GM12865 (cell line): ENCODE measurements around the gene PRKD2.

Source experiments
- DNase-seq: peaks from one replicate; pipeline ENCODE4 v3.0.0; 2010; ENCODE audit warnings: low read depth
- H3K4me3 ChIP-seq: 2 replicates; pipeline ENCODE4 v1.5.1; 2011; ENCODE audit warnings: mild to moderate bottlenecking, low read depth, low read length, control low read depth
- CTCF ChIP-seq: IDR thresholded peaks from 2 replicates; pipeline ENCODE4 v1.5.1; 2011; ENCODE audit warnings: low read length, control low read depth, low read depth, inconsistent platforms; ENCODE audit not compliant: insufficient read depth; ENCODE audit errors: missing control alignments

Gene PRKD2

GRCh38 chr19:46759206-46759605 is 42.3 kb upstream of the PRKD2 start:
- H3K4me3 ChIP-seq: no peak overlapping the region
- TF ChIP-seq CTCF: no peak
- no peak for DNase-seq

GRCh38 chr19:46756544-46756888 is 39.6 kb upstream of the PRKD2 start:
- no peak for DNase-seq
- TF ChIP-seq CTCF: no peak

GRCh38 chr19:46755853-46756543 is 39.1 kb upstream of the PRKD2 start:
- no peak for TF ChIP-seq CTCF
- DNase-seq: no peak
- no peak overlapping the region for H3K4me3 ChIP-seq

More at GRCh38 chr19:46756544-46756888, 39.6 kb upstream of the PRKD2 start:
- no peak overlapping the region for H3K4me3 ChIP-seq

GRCh38 chr19:46755077-46755852 is 38.4 kb upstream of the PRKD2 start:
- no peak overlapping the region for H3K4me3 ChIP-seq
- no peak for DNase-seq
- no peak for TF ChIP-seq CTCF

GRCh38 chr19:46753420-46754155 is 36.7 kb upstream of the PRKD2 start:
- peak; percentile 71 for TF ChIP-seq CTCF

GRCh38 chr19:46748325-46749109 is 31.6 kb upstream of the PRKD2 start:
- no peak overlapping the region for H3K4me3 ChIP-seq
- peak; percentile 81 for DNase-seq
- TF ChIP-seq CTCF: peak; percentile 84

More at GRCh38 chr19:46753420-46754155, 36.7 kb upstream of the PRKD2 start:
- no peak overlapping the region for H3K4me3 ChIP-seq
- peak; percentile 76 for DNase-seq
